GM21423 (cell line): ENCODE data around the gene GOLGA8N.
"Not testable (repeated sequence)": the region's sequence is repeated elsewhere in the genome, so short reads cannot be mapped to it uniquely, and the experiment has no call there.

Experiments used
- ATAC-seq: cut with Tn5 transposase; IDR thresholded peaks from one replicate; pipeline ENCODE4 v1.9.1; 2021; ENCODE audit warnings: mild to moderate bottlenecking, moderate library complexity; ENCODE audit not compliant: unreplicated experiment

The GOLGA8N gene

DNA sequence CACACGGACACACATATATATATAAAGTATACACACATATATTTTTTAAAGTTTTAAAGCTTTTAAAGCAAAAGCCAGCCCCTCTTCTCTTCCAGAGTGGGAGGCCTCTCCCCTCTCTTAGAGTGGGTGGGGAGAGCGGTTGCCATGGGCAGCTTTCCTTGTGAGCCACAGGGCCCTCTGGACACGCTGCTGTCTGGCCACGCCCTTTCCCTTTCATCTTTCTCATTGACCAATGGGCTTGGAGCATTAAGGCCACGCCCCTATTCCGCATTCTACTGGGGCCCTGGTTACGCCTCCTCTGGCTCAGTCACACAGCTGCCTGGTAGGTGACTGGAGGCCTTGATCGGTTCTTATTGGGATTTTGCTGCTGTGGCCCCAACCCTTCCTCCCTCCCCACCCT is at the start of gene GOLGA8N:
Gene GOLGA8N (plus strand): TSS at position 306 of the 400 bp plus-strand sequence.
- ATAC-seq = not testable (repeated sequence)

DNA sequence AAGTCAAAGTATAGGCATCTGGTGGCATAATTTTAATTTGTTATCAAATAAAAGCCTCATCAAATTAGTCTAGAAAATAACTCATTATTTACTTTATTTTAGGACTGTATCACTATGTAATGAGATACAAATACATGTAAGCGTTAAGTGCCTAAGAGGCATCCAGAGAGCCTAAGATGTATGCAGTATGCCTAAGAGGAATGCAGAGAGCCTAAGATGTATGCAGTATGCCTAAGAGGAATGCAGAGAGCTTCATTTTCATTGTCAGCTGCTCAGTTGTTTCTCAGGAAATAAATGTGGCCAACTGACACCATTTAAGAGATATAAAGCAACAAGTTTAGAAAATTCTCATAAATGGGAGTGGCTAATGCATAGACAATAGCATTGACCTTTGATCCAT is 49.8 kb upstream of the GOLGA8N start:
- not testable (repeated sequence) for ATAC-seq

- ATAC-seq = not testable (repeated sequence)
Measured at GRCh38 chr15:32545129-32545528, 48.1 kb upstream of the GOLGA8N start.

- not testable (repeated sequence) for ATAC-seq
Measured at GRCh38 chr15:32554587-32554986, 38.7 kb upstream of the GOLGA8N start.

GRCh38 chr15:32562198-32562597 is 31.1 kb upstream of the GOLGA8N start:
- ATAC-seq = not testable (repeated sequence)

DNA sequence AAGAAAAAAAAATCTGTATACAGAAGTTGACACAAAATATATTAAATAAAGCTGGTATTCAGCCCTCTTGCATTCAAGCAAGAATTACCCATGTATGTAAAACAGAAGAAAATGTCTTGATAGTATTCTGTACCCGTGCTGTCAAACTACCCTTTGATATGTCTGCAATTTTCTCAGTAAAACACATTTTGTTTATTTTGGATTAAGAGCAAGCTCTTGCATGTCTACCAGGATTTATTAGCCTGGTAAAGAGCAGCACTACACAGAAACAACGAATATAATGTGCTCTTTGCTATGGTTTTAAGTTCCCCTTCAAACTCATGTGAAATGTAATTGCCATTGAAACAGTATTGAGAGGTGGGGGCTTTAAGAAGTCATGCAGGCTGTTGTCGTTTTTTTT is 24.3 kb upstream of the GOLGA8N start:
- ATAC-seq = not testable (repeated sequence)

- not testable (repeated sequence) for ATAC-seq
Measured at GRCh38 chr15:32578482-32578881, 14.8 kb upstream of the GOLGA8N start.

- ATAC-seq = not testable (repeated sequence)
Measured at GRCh38 chr15:32585844-32586243, 7.4 kb upstream of the GOLGA8N start.

GRCh38 chr15:32609518-32609917 is 16.3 kb downstream of the GOLGA8N start:
- ATAC-seq = not testable (repeated sequence)

DNA sequence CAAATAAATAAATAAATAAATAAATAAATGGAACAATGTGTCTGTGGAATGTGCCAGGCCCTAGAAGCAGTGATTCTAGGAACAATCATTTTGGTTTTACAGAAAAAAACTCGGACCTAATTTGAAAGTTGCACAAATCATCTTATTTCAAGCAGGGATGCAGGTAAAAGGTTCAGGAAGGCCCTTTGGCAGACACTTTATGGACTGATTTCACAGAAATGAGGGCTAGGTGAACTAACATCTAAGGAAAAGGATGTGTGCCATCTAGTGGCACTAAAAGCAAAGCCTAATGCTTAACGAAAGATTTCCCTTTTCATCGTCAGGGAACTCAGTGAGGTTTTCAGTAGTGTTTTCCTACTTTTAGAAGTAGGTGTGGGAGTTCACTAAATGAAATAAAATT is 17.5 kb downstream of the GOLGA8N start:
- not testable (repeated sequence) for ATAC-seq

- ATAC-seq = peak; percentile 33
Measured at GRCh38 chr15:32614712-32615050, 21.4 kb downstream of the GOLGA8N start.

DNA sequence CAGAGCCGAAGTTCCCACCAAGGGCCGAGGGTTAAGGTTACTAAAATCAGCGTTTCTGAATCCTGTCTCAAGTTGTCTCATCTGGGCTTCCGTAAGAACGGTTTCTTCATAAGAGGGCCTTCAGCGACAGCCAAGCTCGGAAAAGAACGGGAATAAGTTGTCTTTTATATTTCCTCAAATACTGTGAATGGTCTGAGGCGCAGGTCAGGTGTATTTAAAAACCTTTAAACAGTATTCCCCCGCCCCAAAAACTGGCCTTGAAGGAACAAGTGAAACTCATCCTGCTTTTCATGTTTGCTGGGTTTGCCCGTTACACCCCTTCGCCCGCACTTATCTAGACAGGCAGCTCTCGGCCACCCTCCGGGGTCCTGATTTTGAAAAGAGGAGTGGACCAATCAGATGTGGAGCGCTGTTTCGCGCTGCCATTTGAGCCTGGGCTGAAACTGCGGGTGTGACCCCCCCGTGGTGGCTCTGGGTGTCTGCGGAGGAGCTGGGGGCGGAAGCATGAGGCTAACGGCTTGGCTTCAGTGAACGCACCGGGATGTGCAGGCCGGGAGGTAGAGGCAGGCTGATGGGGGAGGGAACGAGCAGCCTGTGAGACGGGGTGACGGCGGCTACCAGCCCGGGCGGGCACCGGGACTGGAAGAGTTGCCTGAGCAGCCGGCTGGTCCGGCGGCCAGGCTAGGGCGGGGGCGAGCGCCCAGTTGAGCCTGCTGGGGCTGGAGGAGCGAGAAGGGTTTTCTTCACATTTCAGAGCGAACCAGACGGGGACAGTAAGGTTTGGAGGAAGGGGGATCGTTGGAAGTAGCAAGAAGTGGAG is 22.0 kb downstream of the GOLGA8N start, which contains the start of gene ARHGAP11A:
Gene ARHGAP11A (plus strand): TSS at position 454 of the 820 bp plus-strand sequence. CDS start 708 bp downstream, outside the sequence.
- ATAC-seq = peak; percentile 67

DNA sequence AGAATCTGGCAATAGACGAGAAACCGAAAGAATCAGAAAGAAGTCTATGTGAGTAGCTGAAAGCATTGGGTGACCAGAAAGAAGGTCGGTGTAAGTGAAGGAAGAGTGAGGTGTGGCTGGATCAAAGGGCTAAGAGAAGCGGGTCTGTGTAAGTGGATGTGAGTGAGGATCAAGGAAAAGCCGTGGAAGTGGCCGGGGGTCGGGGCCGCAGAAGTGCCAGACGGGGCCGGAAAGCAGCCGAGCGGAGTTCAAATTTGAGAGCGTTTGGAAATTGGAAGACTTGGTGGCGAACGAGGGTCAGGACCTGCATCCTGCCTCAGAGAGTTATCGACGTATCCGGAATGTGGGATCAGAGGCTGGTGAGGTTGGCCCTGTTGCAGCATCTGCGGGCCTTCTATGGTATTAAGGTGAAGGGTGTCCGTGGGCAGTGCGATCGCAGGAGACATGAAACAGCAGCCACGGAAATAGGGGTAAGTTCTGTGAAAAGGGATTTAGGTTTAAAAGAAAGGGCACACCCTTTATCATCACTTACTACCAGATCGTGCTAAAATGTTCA is 22.7 kb downstream of the GOLGA8N start:
- ATAC-seq = peak; percentile 17

GRCh38 chr15:32636410-32636809 is 43.2 kb downstream of the GOLGA8N start:
- ATAC-seq = no peak

DNA sequence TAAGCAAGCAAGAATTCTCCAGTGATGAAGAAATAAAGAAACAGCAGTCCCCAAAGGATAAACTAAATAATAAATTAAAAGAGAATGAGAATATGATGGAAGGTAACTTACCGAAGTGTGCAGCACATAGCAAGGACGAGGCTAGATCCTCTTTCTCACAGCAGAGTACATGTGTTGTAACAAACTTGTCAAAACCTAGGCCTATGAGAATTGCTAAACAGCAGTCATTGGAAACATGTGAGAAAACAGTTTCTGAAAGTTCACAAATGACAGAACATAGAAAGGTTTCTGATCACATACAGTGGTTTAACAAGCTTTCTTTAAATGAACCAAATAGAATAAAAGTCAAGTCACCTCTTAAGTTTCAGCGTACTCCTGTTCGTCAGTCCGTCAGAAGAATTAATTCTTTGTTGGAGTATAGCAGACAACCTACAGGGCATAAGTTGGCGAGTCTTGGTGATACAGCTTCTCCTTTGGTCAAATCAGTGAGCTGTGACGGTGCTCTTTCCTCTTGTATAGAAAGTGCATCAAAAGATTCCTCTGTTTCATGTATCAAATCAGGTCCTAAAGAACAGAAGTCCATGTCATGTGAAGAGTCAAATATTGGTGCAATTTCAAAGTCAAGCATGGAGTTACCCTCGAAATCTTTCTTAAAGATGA is 43.8 kb downstream of the GOLGA8N start:
- ATAC-seq = no peak

GRCh38 chr15:32637704-32638103 is 44.4 kb downstream of the GOLGA8N start:
- no peak for ATAC-seq

GRCh38 chr15:32641517-32642059 is 48.3 kb downstream of the GOLGA8N start, which contains the start of gene SCG5:
Gene SCG5, plus strand, starts transcription at chr15:32641710. Its CDS starts 1,883 bp downstream, at chr15:32643593.
- ATAC-seq = no peak

DNA sequence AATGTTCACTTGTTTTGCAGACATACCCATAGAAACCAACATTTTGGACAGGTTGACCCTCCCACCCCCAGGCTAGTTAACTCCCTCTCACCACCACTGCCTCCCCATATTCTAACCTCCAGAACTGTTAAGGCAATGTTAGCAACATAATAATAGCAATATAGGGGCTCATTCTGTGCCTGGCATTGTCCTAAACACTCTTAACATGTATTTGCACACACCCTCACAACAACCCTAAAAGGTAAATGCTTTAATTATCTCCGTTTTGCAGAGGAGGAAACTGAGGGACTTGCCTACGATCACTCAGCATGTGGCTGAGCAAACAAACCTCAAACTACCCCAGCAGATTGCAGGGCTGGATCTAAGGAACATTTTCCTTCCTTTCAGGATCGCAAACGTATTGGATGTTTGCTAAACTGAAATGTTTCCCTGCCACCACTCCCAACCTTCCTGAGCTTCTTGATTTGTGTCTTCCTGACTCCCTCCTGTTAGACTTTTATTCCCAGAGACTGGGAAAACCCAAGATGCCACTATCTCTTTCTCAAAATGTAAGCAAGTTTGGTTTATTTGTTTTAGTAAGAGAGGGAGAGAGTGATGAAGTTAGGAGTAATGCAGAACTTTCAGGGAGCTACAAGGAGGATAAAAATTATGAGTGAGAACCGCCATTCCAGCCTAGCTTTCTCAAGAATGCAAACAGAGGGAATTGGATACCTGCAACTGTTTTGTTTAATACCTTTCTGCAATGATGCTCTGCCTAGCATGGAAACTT is 49.6 kb downstream of the GOLGA8N start:
- ATAC-seq = no peak

DNA sequence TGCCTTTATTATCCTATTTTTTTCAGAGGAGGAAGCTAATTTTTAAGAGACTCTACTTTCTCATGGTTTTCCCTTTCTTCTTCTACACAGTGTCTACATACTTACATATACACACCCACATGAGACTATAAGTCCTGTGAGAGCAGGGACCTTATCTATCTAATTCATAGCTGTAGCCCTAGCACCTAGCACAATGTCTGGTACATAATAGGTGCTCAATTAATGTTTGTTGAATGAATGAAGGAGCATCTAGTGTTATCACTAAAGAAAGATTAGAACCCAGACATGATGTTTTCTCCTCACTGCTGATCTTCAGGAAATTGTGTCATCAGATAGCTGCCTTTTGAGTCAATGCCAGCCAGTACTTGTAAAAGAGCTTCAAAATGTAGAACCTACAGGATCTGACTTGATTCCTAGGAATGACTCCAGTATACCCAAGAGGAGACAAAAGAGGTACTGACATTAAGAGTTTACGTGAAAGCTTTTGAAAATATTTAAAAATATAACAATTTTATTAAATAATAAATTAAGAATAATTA is 50.7 kb downstream of the GOLGA8N start:
- no peak for ATAC-seq

DNA sequence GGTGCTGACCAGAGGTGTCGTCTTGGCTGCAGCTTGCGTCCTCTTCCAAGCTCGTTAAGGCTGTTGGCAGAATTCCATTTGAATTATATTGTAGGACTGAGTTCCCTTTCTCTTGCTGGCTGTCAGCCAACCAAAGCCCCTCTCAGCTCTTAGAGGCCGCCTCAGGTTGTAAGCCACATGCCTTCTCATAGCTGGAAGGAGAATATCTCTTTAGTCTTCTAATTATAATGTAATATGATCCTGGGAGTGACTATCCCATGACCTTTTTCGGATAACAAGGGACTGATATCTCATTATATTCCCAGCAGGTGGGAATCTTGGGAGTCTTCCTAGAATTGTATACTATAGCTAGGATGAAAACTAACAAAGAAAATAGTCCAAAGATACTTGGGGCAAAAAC is 53.0 kb downstream of the GOLGA8N start:
- ATAC-seq = no peak
